ENCODE measurements around the gene GATC.

DNA sequence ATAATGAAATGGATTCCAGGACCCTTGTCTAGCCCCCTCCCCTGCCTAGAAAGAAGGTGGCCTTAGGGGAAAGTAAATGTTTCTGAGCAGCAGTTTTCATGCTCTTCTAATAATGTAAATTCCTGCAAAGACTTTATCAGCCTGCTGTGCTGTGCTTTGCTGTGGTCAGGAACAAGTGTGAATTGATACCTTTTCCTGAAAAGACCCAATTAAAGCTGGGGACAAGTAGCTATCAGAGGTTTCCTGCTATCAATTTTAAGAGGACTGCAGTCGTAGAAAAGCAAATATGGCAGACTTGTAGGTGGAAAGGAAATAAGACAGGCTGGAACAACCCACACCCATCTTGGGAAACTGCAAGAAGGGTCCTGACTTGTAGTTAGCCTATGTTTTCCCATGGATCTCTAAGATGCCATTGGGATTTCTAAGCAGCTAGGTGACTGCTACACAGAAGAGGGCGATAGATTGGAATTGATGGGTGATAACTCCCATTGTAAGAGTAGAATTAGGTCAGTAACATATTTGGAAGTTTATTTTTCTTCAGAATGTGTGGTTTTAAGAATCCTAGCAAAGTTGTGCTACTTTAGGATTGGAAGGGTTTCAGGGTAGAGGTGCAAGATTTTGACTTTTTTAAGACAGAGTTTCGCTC is 52.7 kb downstream of the GATC start:
- TF ChIP-seq EZH2 (IDR thresholded peaks at IDR 0.05; ENCODE audit: borderline replicate concordance, low read depth, low read length, severe bottlenecking) (no peak), CTCF (IDR thresholded peaks at IDR 0.05; ENCODE audit: borderline replicate concordance, extremely low read depth, low read length, poor library complexity, severe bottlenecking) (no peak)

All from DND-41 (cell line).